Measurements from ENCODE around the gene ENAM.

ENAM gene

GRCh38 chr4:70628444-70628843 is at the start of gene ENAM:
Gene ENAM, plus strand, starts transcription at chr4:70628744. Its CDS starts 757 bp downstream, at chr4:70629501.
- DNase-seq = no peak

GRCh38 chr4:70581980-70582379 is 46.6 kb upstream of the ENAM start:
- DNase-seq = no peak

GRCh38 chr4:70583952-70584834 is 44.4 kb upstream of the ENAM start:
- DNase-seq = peak; percentile 57

GRCh38 chr4:70586841-70587240 is 41.7 kb upstream of the ENAM start:
- no peak for DNase-seq

GRCh38 chr4:70589785-70590184 is 38.8 kb upstream of the ENAM start:
- DNase-seq = no peak

GRCh38 chr4:70591955-70592582 is 36.5 kb upstream of the ENAM start, which contains the start of gene AMBN:
Gene AMBN, plus strand, starts transcription at chr4:70592256. Its CDS starts 103 bp downstream, at chr4:70592359.
- DNase-seq = no peak

GRCh38 chr4:70594196-70594595 is 34.3 kb upstream of the ENAM start:
- no peak for DNase-seq

- no peak for DNase-seq
Measured at GRCh38 chr4:70600305-70600704, 28.2 kb upstream of the ENAM start.

- no peak for DNase-seq
Measured at GRCh38 chr4:70600977-70601376, 27.6 kb upstream of the ENAM start.

- peak; percentile 82 for DNase-seq
Measured at GRCh38 chr4:70601422-70602039, 27.0 kb upstream of the ENAM start.

GRCh38 chr4:70603856-70604255 is 24.7 kb upstream of the ENAM start:
- no peak for DNase-seq

GRCh38 chr4:70606459-70606858 is 22.1 kb upstream of the ENAM start:
- DNase-seq = no peak

GRCh38 chr4:70607334-70607853 is 21.1 kb upstream of the ENAM start:
- no peak for DNase-seq

GRCh38 chr4:70608324-70608723 is 20.2 kb upstream of the ENAM start:
- no peak for DNase-seq

- peak; percentile 21 for DNase-seq
Measured at GRCh38 chr4:70613306-70614183, 15.0 kb upstream of the ENAM start.

GRCh38 chr4:70614184-70614555 is 14.4 kb upstream of the ENAM start:
- no peak for DNase-seq

GRCh38 chr4:70619288-70619687 is 9.3 kb upstream of the ENAM start:
- DNase-seq = no peak

GRCh38 chr4:70619778-70620177 is 8.8 kb upstream of the ENAM start:
- DNase-seq = no peak

- no peak for DNase-seq
Measured at GRCh38 chr4:70623323-70623722, 5.2 kb upstream of the ENAM start.

- peak; percentile 27 for DNase-seq
Measured at GRCh38 chr4:70624226-70624793, 4.2 kb upstream of the ENAM start.

- DNase-seq = no peak
Measured at GRCh38 chr4:70627620-70628019, 924 bp upstream of the ENAM start.

- DNase-seq = no peak
Measured at GRCh38 chr4:70629469-70630090, 1.0 kb downstream of the ENAM start.
